T-helper 1 cell treated with Interleukin-12 subunit alpha and Interleukin-12 subunit beta and Interleukin-4 antibody, amounts not matched to agents 30 μg/mL and 1 μg/mL, for 36 hours (primary cell): ENCODE results near the gene ATP5F1E.

Experiments used
- H3K27ac Mint-ChIP-seq: one replicate; pipeline ENCODE4 v1.8.0; 2021; ENCODE audit warnings: mild to moderate bottlenecking, mixed read lengths
- H3K27me3 Mint-ChIP-seq: one replicate; pipeline ENCODE4 v1.8.0; 2021; ENCODE audit warnings: low read depth, mixed read lengths
- H3K36me3 Mint-ChIP-seq: one replicate; pipeline ENCODE4 v1.8.0; 2021; ENCODE audit warnings: low read depth, mixed read lengths
- H3K4me1 Mint-ChIP-seq: one replicate; pipeline ENCODE4 v1.8.0; 2021; ENCODE audit warnings: low read depth, mixed read lengths
- H3K4me3 Mint-ChIP-seq: one replicate; pipeline ENCODE4 v1.8.0; 2021; ENCODE audit warnings: mild to moderate bottlenecking, moderate library complexity, mixed read lengths
- H3K9me3 Mint-ChIP-seq: one replicate; pipeline ENCODE4 v1.8.0; 2021; ENCODE audit warnings: mixed read lengths

Gene ATP5F1E

DNA sequence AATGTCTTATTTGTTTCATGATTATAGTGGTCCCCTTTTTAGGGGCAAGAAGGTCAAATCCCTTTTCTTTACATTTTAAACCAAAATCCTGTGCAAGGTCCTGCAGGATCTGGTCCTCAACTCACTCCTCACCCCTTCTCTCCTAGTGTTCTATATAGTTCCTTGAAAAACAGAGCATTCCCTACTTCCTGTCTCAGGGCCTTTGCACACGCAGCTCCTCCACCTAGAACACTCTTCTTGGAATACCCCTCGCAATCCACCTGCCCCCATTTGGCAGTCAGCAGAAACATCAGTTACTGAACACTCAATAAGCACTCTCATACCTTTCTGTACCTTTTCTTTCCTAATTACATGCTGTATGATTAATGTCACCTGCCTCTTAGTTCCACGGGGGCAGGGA, 3.2 kb upstream of the ATP5F1E start:
- peaks cover 45% of the 10 kb centered on the region for H3K4me1 Mint-ChIP-seq
- H3K36me3 Mint-ChIP-seq: peaks cover 44% of the 10 kb centered on the region
- H3K27me3 Mint-ChIP-seq: no peaks in the 10 kb centered on the region
- no peak overlapping the region for H3K27ac Mint-ChIP-seq
- no peak overlapping the region for H3K4me3 Mint-ChIP-seq
- H3K9me3 Mint-ChIP-seq: no peaks in the 10 kb centered on the region

- Mint-ChIP-seq H3K4me1 (peaks cover 47% of the 10 kb centered on the region), H3K36me3 (peaks cover 54% of the 10 kb centered on the region), H3K9me3 (no peaks in the 10 kb centered on the region), H3K4me3 (peak overlapping the region; percentile 46), H3K27ac (peak overlapping the region; percentile 45), H3K27me3 (no peaks in the 10 kb centered on the region)
Observed at GRCh38 chr20:59033616-59034165, 1.6 kb upstream of the ATP5F1E start.

- H3K27ac Mint-ChIP-seq: no peak overlapping the region
- peaks cover 57% of the 10 kb centered on the region for H3K36me3 Mint-ChIP-seq
- H3K4me1 Mint-ChIP-seq: peaks cover 50% of the 10 kb centered on the region
- no peaks in the 10 kb centered on the region for H3K9me3 Mint-ChIP-seq
- no peaks in the 10 kb centered on the region for H3K27me3 Mint-ChIP-seq
- peak overlapping the region; percentile 89 for H3K4me3 Mint-ChIP-seq
Observed at GRCh38 chr20:59033093-59033492, 958 bp upstream of the ATP5F1E start.

DNA sequence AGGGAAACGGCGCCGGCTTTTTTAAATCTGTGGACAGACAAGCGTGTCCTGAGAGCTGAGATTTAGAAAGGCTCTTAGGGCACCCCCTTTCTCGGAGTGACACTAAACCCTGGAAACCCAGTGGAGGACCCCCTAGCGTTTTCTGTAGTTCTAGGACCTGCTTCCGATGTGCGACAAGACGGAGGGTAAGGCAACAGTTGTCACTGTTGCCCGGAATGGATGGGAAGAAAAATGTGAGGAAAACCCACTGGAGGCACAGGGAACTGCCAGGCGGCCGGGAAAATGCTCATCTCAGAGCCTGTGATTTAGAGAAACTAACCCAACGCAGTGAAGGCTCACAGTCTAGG, 551 bp upstream of the ATP5F1E start:
- H3K9me3 Mint-ChIP-seq: no peaks in the 10 kb centered on the region
- H3K27ac Mint-ChIP-seq: peak overlapping the region; percentile 90
- peaks cover 56% of the 10 kb centered on the region for H3K36me3 Mint-ChIP-seq
- peak overlapping the region; percentile 89 for H3K4me3 Mint-ChIP-seq
- H3K27me3 Mint-ChIP-seq: no peaks in the 10 kb centered on the region
- peaks cover 54% of the 10 kb centered on the region for H3K4me1 Mint-ChIP-seq

- H3K27me3 Mint-ChIP-seq: no peaks in the 10 kb centered on the region
- no peaks in the 10 kb centered on the region for H3K9me3 Mint-ChIP-seq
- H3K27ac Mint-ChIP-seq: peak overlapping the region; percentile 92
- H3K4me1 Mint-ChIP-seq: peaks cover 55% of the 10 kb centered on the region
- peaks cover 59% of the 10 kb centered on the region for H3K36me3 Mint-ChIP-seq
- H3K4me3 Mint-ChIP-seq: peak overlapping the region; percentile 92
Observed at GRCh38 chr20:59031564-59032022, 542 bp downstream of the ATP5F1E start.

DNA sequence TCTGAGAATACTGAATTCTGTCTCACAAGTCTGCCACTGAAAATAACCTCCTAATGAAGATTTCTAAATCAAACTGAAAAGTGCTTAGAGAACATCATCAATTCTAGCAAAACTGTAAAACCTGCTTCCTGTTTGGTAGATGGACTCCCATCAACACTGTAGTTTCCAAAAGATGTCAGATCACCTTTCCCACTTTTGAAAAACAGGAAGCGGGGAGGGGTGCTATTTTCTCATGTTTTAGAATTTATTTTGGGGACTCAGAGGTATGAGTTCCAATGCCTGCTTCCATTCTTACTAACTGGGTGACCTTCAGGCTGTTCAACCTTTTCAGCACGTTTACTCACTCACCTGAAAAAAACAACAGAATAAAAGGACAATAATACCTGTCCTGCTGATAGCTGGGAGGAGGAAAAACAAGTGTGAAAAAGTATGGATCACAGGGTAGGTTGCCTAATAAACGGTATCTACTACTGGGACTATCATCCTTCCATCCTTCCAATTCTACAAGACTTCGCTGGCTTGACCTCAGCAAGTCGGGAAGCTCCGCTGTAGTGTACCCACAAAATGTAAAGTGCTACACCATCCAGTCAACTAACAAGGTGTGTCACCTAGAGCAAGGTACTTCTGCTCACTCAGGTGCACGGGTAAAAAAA, 1.1 kb downstream of the ATP5F1E start:
- Mint-ChIP-seq H3K27ac (peak overlapping the region; percentile 92), H3K4me1 (peaks cover 55% of the 10 kb centered on the region), H3K9me3 (no peaks in the 10 kb centered on the region), H3K27me3 (no peaks in the 10 kb centered on the region), H3K4me3 (peak overlapping the region; percentile 92), H3K36me3 (peaks cover 59% of the 10 kb centered on the region)

DNA sequence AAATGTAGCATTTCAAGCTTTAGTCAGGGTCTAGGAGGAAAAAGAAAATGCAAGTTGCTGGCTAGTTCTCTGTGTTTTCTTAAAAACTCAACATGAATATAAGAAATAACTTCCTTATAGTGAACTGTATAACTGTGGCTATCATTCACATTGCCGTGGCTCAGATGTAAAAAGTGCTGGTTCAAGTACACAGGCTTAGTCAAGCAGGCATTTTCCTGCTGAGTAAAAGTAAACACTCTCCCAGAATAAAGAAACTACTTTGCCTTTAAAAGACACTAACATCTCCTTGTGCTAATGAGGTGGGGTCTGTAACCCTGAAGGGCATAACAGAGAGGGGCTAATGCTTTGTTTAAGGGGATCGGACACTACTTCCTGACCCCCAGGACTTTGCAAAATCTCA, 3.3 kb downstream of the ATP5F1E start:
- Mint-ChIP-seq H3K27ac (no peak overlapping the region), H3K9me3 (no peaks in the 10 kb centered on the region), H3K4me3 (peak overlapping the region; percentile 44), H3K36me3 (peaks cover 51% of the 10 kb centered on the region), H3K27me3 (no peaks in the 10 kb centered on the region), H3K4me1 (peaks cover 47% of the 10 kb centered on the region)

GRCh38 chr20:59027741-59028320, 4.3 kb downstream of the ATP5F1E start:
- Mint-ChIP-seq H3K27ac (no peak overlapping the region), H3K9me3 (no peaks in the 10 kb centered on the region), H3K4me3 (no peak overlapping the region), H3K4me1 (peaks cover 44% of the 10 kb centered on the region), H3K27me3 (no peaks in the 10 kb centered on the region), H3K36me3 (peaks cover 51% of the 10 kb centered on the region)

DNA sequence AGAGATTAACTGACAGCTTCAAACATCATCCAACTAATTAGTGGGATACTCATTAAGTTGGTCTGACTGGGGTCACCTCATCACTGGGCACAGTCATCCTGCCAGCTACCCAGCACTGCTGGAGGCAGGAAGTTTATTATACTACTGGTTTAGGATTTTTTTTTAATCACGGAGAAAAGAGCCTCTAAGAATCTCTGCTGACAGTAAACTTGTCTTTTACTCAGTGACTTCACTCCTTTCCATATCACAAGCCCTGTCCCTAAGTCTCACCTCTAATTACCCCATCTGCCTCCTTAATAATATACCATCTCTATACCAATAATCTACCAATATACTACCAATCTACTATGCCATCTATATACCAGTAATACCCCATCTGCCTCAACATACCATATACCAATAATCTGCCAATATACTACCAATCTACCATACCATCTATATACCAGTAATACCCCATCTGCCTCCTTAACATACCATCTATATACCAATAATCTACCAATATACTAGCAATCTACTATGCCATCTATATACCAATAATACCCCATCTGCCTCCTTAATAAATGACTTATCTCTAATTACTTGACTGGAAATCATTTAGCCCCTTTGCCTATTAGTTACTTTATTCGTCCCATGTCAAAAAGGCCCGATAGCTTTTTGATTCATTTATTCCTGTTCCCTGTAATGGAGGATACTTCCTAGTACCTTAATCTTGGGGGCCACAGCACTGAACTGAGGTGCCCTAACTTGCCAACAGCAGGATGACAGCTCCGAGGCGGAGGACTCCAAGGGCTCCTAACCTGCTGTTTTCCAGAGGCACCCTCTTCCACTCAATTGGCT, 5.0 kb downstream of the ATP5F1E start:
- H3K9me3 Mint-ChIP-seq: no peaks in the 10 kb centered on the region
- no peaks in the 10 kb centered on the region for H3K27me3 Mint-ChIP-seq
- no peak overlapping the region for H3K4me3 Mint-ChIP-seq
- no peak overlapping the region for H3K27ac Mint-ChIP-seq
- peaks cover 58% of the 10 kb centered on the region for H3K36me3 Mint-ChIP-seq
- peaks cover 42% of the 10 kb centered on the region for H3K4me1 Mint-ChIP-seq

DNA sequence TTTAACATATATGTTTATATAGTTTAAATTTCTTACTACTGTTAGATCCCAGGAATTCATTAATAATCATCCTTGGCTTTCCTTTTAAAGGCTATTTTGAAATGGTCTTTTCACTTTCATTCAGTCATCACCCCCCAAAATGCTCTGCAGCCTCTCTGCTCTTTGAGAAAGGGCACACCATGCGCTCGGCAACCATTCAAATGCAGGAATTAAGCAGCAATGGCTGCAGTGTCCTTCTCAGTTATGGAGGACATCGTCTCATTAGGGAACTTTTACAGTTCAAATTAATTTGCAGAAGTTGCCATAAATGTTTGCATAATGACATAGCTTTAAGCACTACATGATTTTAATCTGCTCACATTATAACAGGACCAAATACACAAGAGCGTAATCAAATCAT, 6.6 kb downstream of the ATP5F1E start:
- Mint-ChIP-seq H3K27me3 (no peaks in the 10 kb centered on the region), H3K36me3 (peaks cover 52% of the 10 kb centered on the region), H3K9me3 (no peaks in the 10 kb centered on the region), H3K4me3 (no peak overlapping the region), H3K4me1 (peaks cover 33% of the 10 kb centered on the region), H3K27ac (no peak overlapping the region)

- Mint-ChIP-seq H3K4me1 (peaks cover 28% of the 10 kb centered on the region), H3K36me3 (peaks cover 48% of the 10 kb centered on the region), H3K27ac (no peak overlapping the region), H3K4me3 (no peak overlapping the region), H3K27me3 (no peaks in the 10 kb centered on the region), H3K9me3 (no peaks in the 10 kb centered on the region)
Observed at GRCh38 chr20:59025086-59025485, 7.0 kb downstream of the ATP5F1E start.

DNA sequence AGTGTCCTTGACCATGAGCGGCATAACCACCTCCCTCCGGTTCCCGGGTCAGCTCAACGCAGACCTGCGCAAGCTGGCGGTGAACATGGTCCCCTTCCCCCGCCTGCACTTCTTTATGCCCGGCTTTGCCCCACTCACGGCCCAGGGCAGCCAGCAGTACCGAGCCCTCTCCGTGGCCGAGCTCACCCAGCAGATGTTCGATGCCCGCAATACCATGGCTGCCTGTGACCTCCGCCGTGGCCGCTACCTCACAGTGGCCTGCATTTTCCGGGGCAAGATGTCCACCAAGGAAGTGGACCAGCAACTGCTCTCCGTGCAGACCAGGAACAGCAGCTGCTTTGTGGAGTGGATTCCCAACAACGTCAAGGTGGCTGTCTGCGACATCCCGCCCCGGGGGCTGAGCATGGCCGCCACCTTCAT, 8.0 kb downstream of the ATP5F1E start:
- Mint-ChIP-seq H3K4me3 (no peak overlapping the region), H3K36me3 (peaks cover 40% of the 10 kb centered on the region), H3K27ac (no peak overlapping the region), H3K4me1 (peaks cover 20% of the 10 kb centered on the region), H3K27me3 (no peaks in the 10 kb centered on the region), H3K9me3 (no peaks in the 10 kb centered on the region)

DNA sequence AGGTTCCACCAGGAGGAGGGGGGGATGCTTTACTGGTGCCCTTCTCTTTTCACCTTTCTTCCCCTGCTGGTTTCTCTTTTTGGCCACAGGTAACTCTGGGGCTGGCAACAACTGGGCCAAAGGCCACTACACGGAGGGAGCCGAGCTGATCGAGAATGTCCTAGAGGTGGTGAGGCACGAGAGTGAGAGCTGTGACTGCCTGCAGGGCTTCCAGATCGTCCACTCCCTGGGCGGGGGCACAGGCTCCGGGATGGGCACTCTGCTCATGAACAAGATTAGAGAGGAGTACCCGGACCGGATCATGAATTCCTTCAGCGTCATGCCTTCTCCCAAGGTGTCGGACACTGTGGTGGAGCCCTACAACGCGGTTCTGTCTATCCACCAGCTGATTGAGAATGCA, 8.5 kb downstream of the ATP5F1E start:
- Mint-ChIP-seq H3K4me1 (peaks cover 15% of the 10 kb centered on the region), H3K36me3 (peaks cover 35% of the 10 kb centered on the region), H3K9me3 (no peaks in the 10 kb centered on the region), H3K4me3 (no peak overlapping the region), H3K27me3 (no peaks in the 10 kb centered on the region), H3K27ac (no peak overlapping the region)

DNA sequence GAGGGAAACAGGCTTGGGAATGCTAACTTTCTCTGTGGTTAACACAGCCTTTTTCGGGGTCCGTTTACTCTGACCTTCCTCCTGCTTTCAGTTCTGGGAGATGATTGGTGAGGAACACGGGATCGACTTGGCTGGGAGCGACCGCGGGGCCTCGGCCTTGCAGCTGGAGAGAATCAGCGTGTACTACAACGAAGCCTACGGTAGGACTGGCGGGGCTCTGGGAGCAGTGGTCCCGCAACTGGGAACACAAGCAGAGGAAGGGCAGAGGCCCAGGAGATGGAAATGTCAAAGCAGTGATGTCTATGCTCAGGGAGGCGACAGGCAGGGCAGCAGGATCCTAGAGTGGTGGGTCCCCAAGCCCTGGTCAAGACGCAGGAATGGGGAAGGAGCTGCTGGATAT, 9.4 kb downstream of the ATP5F1E start:
- no peaks in the 10 kb centered on the region for H3K27me3 Mint-ChIP-seq
- H3K9me3 Mint-ChIP-seq: no peaks in the 10 kb centered on the region
- H3K36me3 Mint-ChIP-seq: peaks cover 31% of the 10 kb centered on the region
- no peak overlapping the region for H3K27ac Mint-ChIP-seq
- peaks cover 9% of the 10 kb centered on the region for H3K4me1 Mint-ChIP-seq
- H3K4me3 Mint-ChIP-seq: no peak overlapping the region
